GM18870 (cell line): ENCODE results near the gene OTULINL.

Source experiments
- ATAC-seq: cut with Tn5 transposase; IDR thresholded peaks from one replicate; pipeline ENCODE4 v1.9.1; 2021; ENCODE audit warnings: moderate library complexity; ENCODE audit not compliant: unreplicated experiment

OTULINL gene

GRCh38 chr5:14599476-14600127, 18.0 kb downstream of the OTULINL start:
- no peak for ATAC-seq

GRCh38 chr5:14600846-14601245, 19.3 kb downstream of the OTULINL start:
- no peak for ATAC-seq

DNA sequence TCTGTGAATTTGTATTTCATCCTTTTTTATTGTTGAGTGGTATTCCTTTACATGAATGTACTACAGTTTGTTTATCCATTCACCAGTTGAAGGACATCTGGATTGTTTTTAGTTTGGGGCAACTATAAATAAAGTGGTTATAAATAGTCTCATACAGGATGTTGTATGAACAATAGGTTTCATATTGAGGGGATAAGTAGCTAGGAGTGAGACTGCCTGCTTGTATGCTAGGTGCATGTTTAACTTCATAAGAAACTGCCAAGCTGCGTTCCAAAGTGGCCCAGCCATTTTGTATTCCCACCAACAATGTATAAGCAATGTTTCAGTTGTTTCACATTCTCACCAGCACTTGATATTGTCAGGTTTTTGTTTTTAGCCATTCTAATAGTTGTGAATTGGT, 21.5 kb downstream of the OTULINL start:
- no peak for ATAC-seq

- no peak for ATAC-seq
These were observed 25.5 kb downstream of the OTULINL start for GRCh38 chr5:14607104-14607503.

DNA sequence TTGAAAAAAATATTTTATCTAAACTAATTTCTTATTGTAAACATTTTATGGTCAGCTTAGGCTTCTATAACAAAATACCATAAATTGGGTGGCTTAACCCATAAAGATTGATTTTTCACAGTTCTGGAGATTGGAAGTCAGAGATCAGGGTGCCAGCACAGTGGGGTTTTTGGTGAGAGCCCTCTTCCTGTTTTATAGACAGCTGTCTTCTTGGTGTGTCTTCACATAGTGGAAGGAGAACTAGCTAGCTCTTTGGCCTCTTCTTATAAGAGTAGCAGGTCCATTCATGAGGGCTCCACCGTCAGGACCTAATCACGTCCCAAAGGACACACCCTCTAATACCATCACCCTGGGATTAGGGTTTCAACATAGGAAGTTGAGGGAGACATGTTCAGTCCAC, 26.6 kb downstream of the OTULINL start:
- ATAC-seq = no peak

DNA sequence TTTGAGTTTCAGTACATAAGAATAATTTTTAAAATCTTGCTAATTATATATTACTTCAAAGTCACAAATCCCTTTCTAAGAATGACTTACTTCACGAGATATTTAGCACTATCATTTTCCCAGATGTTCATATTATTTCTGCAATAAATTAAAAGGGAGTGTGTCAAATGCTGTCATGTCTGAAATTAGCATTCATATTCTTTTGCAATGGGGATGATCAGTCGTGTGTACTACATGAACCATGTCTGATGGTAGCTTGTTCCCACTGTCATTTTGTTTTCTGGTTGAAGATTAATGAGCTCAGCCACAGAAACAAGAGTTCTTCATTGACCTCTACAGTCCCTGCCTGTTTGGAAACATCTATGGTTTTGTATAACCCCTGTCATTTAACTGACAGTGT, 30.1 kb downstream of the OTULINL start:
- ATAC-seq = no peak

DNA sequence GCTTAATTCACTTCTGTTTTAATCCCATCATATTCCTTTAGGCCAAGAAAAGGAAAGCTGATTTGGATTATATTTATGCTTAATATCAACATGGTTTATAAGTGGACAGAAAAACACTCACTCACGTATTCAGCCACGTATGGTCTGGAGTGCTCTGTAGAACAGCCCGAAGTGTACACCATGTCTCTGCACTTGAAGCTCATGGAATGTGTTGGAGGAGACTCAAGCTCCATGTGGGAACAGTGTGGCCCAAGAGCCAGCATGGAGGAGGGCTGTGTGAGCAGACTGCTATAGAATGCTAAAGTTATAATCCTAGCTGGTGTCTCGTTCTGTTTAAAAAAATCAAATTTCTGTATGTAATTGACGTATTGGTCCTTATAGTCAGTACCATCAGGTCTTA, 32.9 kb downstream of the OTULINL start:
- no peak for ATAC-seq

- ATAC-seq = no peak
These were observed 33.8 kb downstream of the OTULINL start for GRCh38 chr5:14615365-14615764.

DNA sequence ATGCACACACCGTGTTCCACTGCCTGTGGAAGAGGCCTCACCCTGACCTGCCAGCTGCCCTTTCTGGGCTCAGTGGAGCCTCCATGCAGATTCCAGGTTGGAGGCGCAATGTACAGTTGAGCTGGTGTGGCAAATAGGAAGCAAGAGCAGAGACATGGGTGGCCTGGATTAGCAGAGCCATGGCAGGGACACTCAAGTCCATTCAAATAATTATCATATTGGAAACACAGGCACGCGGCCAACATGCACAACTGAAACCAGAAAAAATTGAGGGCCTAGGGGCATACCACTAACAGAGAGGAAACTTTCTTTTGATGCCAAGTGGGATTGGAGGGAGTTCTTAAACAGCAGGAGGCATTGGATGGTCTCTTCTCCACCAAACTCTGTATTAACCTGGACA, 35.8 kb downstream of the OTULINL start:
- no peak for ATAC-seq

DNA sequence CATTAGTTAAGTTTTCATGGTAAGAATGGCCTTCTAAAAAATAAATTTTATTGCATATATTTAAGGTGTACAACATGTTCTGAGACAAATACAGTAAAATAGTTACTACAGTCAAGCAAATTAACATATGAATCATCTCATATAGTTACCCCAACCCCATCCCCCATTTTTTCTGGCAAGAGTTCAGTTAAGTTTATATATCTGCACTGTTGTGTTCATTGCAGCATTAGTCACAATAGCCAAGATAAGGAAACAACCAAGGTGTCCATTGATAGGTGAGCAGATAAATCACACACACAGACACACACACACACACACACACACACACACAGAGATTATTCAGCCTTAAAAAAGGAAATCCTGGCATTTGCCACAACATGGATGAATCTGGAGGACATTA, 45.7 kb downstream of the OTULINL start:
- no peak for ATAC-seq

- ATAC-seq = no peak
These were observed 46.8 kb downstream of the OTULINL start for GRCh38 chr5:14628346-14628745.

GRCh38 chr5:14630671-14631070, 49.1 kb downstream of the OTULINL start:
- no peak for ATAC-seq

DNA sequence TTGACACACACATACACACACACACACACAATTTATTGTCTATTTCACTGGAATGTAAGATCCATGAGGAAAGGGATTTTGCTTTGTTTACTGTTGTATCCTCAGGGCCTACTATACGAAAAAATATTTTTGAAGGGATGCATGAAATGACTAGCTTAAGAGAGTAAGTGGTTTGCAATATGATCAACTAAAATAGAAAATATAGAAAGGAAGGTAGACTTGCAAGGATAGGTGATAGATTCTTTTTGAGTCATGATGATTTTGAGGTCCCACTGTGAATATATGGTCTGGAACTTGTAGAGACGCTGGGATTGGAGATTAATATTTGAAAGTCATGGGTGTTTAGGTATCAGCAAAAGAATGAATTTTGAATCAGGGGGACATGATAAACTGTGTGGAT, 54.1 kb downstream of the OTULINL start:
- ATAC-seq = no peak

DNA sequence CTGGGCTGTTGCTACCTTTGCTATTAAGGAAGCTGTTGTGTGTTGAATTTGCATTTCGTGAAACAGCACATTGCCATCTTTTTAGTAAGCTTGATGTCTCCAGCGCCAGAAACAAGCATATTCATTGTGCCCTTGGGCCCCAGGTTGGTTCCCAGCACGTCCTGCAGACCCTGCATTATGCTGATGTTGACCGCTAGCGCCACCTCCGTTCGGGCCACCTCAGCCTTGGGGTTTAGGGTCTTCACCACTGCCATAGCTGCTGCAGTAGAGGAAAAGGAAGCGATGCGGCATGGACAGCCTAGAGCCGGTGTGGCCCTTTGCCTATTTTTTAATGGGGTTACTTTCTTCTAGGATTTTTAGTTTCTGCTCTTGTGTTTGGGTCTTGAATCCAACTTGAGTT, 59.2 kb downstream of the OTULINL start:
- ATAC-seq = no peak

GRCh38 chr5:14644623-14645237, 63.1 kb downstream of the OTULINL start:
- no peak for ATAC-seq

DNA sequence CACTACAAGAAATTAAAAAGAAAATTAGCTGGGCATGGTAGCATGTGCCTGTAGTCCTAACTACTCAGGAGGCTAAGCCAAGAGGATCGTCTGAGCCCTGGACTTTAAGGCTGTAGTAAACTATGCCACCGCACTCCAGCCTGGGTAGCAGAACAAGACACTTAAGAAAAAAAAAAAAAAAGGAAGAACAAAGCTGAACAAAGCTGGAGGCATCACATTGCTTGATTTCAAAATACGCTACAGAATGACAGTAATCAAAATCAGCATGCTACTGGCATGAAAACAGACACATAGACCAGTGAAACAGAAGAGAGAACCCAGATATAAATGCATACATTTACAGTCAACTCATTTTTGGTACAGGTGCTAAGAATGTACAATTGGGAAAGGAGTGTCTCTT, 68.5 kb downstream of the OTULINL start:
- no peak for ATAC-seq

GRCh38 chr5:14655146-14655741, 73.7 kb downstream of the OTULINL start:
- no peak for ATAC-seq

GRCh38 chr5:14656898-14657297, 75.3 kb downstream of the OTULINL start:
- ATAC-seq = no peak

DNA sequence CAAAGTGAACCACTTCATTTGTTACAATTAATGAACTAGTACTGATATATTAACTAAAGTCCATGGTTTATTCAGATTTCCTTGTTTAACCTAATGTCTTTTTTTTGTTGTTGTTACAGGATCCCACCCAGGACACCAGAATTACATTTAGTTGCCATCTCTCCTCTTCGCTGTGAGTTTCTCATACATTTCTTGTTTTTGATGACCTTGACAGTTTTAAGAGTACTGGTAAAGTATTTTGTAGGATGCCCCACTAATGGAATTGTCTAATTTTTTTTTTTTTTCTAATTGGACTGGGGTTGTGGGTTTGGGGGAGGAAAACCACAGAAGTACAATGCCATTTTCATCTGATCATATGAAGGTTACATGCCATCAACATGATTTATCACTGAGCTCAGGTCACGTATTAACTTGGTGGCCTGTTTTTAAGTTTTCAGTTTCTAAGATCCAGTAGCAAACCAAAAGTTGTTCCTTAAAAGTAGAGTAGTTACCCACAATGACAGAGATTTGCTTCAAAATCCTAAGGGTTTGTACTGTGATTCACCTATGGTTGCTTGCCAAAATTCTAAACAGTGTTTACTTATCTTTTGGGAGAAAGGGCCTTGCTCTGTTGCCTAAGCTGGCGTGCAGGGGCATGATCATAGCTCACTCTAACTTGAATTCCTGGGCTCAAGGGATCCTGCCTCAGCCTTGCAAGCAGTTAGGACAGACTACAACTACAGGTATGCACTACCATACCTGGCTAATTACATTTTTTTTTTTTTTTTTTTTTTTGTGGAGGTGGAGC, 78.4 kb downstream of the OTULINL start:
- ATAC-seq = no peak

GRCh38 chr5:14660833-14661232, 79.2 kb downstream of the OTULINL start:
- no peak for ATAC-seq
